A673 (cell line): ENCODE data around the gene MYRIP.
"Not testable (repeated sequence)": the region's sequence is repeated elsewhere in the genome, so short reads cannot be mapped to it uniquely, and the experiment has no call there.

Experiments used
- CTCF ChIP-seq: fragments of 300-800, 200-600 bp; sonication (generic); conservative IDR thresholded peaks from 2 replicates; pipeline ENCODE4 v1.5.1; 2017; ENCODE audit warnings: low read depth, mild to moderate bottlenecking, antibody characterized with exemption, low read length, moderate library complexity, mixed read lengths
- EZH2 ChIP-seq: fragments of 200-600 bp; sonication (generic); IDR thresholded peaks from 2 replicates; pipeline ENCODE4 v1.6.1; 2017; ENCODE audit warnings: borderline replicate concordance, low read depth, mild to moderate bottlenecking, mixed read lengths, antibody characterized with exemption, low read length; ENCODE audit not compliant: poor library complexity, severe bottlenecking

GRCh38 chr3:40133886-40134575, 324.6 kb downstream of the MYRIP start:
- TF ChIP-seq CTCF, EZH2: not testable (repeated sequence)
